SH-SY5Y (cell line): ENCODE measurements around the gene TADA2B.

Experiments
- GATA2 ChIP-seq: IDR thresholded peaks from 2 replicates; pipeline ENCODE4 v1.6.1; 2011; ENCODE audit warnings: mild to moderate bottlenecking, low read depth, low read length
- GATA3 ChIP-seq: IDR thresholded peaks from 2 replicates; pipeline ENCODE4 v1.6.1; 2011; ENCODE audit warnings: low read depth, mild to moderate bottlenecking, low read length, moderate library complexity

Gene TADA2B

DNA sequence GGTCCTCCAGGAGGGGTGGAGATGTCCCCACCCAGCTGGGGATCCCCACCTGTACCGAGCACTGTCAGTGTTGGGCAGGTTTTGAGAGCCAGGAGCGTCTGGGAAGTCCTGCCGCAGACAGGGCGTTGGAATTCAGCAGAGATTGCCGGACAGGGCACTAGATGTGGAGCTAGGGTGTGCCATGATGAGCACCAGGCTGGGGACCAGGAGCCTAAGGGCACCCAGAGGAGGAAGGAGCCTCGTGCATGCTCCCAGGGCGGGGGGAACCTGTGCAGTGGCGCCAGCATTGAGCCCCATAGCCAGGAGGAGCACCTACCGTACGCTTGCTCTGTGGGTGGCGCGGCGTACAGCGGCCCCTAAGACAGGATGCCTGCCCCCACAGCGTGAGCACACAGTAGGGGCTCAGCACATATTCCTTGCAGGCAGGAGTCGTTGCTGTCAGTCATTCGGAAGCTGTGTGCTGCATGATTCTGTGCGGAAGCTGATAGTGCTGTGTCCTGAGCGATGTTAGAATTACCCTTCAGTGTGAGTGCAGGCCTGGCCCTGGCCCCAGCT, 18.8 kb upstream of the TADA2B start:
- TF ChIP-seq GATA3 (no peak), GATA2 (no peak)

DNA sequence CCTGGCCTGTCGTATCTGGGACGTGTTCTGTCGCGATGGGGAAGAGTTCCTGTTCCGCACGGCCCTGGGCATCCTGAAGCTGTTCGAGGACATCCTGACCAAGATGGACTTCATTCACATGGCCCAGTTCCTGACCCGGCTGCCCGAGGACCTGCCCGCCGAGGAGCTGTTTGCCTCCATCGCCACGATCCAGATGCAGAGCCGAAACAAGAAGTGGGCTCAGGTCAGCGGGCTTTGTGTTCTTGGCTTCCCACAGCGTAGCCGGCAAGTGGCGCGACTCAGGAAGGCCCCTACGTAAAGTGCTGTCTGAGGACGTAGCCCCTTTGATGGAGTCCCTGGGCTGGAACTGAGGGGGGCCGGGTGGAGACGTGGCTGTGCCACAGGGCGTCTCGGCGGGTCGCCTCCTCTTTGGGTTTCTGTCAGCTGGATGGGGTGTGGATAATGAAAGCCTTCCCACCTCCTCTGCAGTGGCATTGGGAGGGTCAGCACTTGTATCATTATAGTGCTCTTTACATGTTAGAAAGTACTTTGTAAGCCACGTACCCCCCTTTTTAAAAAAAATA, 18.1 kb upstream of the TADA2B start:
- TF ChIP-seq GATA2 (no peak), GATA3 (no peak)

DNA sequence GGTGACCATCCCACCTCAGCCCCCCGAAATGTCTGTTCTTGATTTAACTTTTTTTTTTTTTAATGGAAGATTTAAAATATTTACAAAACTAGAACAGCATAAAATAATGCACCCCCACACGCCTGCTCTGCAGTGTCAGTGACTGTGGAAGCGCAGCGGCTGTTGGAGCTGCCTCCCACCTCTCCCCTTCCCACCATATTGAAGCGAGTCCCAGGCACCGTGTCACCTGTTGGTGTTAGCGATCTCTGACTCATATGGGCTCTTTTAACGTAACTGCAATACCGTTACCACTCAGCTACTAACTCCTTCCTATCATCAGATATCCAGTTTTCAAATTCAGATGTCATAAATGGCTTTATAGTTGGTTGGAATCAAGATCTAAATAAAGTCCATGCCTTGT, 17.1 kb upstream of the TADA2B start:
- TF ChIP-seq GATA2 (no peak), GATA3 (no peak)

DNA sequence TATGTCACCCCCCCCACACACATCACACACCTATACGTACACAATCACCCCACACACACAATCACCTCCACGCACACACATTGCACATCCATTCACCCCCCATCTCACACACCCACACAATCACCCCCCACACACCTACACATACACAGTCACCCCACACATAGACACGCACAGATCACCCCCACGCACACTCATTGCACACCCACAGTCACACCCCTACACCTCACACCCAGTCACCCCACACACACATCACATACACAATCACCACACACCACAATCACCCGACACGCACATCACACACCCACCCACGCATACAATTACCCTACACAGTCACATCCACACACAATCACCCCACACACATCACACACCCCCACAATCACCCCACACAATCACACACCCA, 15.9 kb upstream of the TADA2B start:
- TF ChIP-seq GATA2 (no peak), GATA3 (no peak)

DNA sequence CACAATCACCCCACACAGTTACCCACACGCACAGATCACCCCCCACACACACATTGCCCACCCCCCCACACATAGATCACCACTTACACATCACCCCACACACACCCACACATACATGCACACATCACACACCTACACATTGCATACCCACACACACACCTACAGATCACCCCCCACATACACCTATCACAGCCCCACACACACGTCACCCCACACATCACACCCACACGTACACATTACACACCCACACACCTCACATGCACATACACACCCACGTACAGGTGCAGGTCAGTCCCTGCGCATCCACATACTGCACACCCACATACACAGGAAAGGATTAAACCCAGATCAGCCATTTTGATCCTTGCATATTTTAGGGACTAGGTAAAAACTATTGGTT, 15.3 kb upstream of the TADA2B start:
- TF ChIP-seq GATA2 (no peak), GATA3 (no peak)

DNA sequence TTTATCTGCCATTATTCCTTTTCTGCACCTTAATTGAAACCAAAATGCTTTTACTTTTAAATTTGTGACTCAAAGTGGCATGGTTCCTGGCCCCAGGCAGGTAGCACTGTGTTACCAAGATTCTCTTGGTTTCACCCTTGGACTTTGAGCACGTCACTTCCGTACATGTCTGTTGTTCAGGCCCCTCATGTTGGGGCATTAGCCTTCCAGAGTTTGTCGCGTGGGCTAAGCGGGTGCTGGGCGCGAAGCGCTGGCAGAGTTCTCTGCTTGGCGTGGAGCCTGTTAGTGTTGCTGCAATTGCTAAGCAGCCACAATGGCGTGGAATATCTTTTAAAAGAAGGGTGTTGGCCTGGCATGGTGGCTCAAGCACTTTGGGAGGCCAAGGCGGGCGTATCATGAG, 14.0 kb upstream of the TADA2B start:
- TF ChIP-seq GATA2 (no peak), GATA3 (no peak)

DNA sequence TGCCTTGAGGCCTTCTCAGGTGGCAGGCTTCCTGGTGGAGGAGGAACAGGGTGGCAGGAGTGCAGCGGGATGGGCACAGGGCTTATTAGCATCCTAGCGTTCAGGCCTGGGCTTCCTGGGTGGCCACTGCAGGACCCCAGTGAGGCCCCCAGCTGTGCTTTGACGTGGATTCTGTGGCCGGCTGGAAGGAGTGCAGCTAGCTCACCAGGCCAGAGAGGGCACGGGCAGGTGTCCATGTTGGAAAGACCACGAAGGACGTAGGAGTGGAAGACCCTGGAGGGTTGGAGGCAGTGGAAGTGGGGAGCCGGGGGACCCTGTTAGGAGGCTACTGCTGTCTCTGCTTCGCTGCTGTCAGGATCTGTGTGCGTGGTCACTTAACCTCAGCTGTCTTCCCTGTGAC, 13.3 kb upstream of the TADA2B start:
- TF ChIP-seq GATA2 (no peak), GATA3 (no peak)

DNA sequence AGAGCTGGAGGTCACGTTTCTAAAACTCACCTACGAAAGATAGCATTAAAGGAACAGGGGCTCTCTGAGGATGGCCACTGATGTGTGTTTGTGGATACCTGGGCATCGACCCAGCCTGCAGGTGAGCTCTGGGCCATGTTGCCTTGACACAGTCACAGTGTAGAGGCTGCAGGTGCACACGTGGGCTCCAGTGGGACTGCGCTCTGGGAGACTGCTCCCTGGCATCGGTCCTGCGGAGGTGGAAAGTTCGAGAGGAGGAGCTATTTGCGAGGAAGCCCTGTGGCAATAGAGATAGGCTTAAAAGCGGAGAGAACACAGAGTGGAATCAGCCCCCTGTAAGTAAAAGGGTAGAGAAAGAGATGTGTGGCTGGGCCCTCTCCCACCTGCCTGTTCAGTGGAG, 12.3 kb upstream of the TADA2B start:
- TF ChIP-seq GATA3 (no peak), GATA2 (no peak)

DNA sequence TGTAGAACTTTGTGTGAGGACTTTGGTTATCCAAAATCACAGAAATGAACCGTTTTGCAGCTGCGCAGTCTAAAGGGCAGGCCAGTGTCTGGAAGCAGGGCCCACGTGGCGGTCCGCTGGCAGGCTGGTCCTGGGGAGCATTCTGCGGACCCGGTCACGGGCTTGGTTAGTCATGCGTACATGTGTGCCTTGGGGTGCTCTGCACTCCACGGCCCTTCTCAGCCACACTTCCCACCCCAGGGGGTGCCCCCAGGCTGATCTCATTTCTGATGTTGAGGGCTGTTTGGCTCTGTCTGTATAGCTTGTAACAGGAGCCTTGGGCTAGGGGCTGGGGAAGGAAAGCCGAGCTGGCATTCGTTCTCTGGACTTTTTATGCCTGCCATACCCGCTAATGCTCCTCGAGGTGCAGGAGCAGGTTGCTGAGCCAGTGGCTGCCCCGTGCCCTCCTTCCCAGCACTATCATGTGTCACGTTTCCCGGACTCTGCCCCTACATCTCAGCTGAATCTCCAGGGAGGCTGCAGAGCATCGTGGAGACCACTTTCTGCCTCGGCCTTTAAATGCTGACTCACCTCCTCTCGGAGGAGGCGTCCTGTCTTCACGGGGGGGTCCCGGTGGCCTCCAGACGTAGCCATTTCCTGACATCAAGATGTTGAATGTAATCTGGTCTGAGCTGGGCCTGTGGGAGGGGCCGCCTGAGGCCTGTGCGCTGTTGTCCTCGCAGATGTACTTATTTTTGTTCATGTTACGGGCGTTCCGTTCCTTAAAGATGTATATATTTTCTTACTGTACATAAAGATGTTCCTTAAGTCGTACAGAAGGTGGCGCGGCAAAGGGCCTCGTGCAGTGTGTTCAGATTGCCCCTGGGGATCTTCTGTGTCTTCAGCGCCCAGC, 11.4 kb upstream of the TADA2B start:
- no peak for TF ChIP-seq GATA3
- no peak for TF ChIP-seq GATA2

DNA sequence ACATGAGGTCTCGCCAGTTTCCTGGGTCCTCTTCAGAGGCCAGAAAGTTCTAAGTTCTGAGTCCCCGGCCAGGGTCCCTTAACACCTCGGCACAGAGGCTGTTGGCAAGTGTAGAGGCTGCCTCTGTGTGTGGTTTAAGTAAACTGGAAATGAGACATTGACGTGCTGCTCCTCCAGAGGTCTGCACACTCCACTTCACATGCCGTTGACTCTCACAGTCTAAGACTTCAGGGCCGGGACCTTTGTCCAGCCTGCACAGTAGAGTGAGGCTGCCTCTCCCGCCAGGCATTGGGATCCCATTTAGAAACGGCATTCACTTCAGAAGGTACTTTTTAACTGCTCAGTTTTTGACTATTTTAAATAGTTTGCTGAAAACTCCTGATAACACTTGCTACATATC, 10.6 kb upstream of the TADA2B start:
- no peak for TF ChIP-seq GATA3
- TF ChIP-seq GATA2, result no peak

DNA sequence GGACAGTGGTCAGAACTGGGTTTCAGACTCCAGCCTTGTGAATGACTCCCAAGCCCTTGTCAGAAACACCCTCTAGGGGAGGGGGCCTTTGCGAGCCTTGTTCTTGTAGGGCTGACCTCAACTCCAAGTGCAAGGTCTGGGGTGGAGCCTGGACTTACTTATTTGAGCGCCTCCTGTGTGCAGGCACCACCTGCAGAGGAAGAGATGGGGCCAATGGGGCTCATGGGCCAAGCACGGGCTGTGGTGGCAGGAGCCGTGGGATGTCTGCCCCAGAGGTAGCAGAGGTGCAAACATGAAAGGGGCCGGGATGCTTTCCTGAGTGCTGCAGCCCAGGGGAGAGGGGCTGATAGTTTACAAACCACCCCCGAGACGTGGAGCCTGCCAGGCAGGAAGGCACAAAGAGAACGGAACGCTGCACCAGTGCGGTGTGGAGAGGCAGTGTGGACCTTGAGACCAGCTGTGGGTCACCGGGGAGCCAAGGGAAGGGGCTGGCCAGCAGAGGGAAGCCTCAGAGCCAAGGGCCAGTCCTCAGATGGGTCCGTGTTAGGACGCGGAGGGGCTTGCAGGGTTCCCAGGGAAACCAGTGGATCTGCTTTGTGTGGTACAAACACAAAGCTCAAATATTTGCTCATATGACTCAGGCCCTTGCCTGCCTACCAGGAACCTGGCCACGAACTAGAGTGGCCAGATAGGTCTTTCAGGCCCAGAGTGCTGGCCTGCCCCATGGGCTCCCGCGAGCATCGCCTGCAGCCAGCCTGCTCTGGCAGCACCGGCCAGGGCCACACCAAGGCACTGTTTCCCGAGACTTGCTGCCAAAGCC, 8.7 kb upstream of the TADA2B start:
- no peak for TF ChIP-seq GATA2
- TF ChIP-seq GATA3, result no peak

DNA sequence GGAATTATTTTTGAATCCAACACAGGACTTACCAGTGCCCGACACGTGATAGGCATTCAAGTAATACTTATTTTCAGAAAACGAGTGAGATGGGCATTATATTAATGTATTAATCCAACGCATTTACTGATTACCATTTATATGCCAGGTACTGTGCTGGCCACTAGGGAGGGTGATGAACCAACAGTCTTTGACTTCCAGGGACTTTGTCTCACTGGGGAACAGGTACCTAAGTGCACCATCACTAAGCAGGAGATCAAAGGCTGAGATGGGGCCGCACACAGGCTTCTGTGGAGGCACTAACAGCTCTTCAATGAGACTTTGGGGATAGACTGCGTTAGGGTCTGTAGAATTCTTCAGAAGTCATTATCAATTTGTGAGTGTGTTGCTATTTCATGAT, 5.7 kb upstream of the TADA2B start:
- TF ChIP-seq GATA2 (no peak), GATA3 (no peak)

DNA sequence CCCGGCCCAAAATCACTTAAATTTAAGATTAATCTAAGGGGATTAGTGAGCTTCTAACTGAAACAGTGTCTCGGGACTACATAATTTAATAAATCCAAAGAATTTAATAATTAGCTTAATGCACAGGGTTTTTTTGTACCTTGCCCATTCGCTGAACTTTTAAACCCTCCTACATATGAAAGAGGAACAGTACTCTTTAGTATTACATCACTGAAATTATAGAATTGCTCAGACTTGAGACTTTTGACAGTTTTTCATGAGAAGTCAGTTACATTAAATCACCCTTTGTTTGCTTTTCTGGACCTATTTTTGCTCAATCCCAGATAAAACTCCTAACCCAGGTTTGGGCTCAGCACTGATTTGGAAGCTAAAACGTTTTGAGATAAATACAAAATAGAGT, 2.4 kb upstream of the TADA2B start:
- TF ChIP-seq GATA3, result no peak
- no peak for TF ChIP-seq GATA2

DNA sequence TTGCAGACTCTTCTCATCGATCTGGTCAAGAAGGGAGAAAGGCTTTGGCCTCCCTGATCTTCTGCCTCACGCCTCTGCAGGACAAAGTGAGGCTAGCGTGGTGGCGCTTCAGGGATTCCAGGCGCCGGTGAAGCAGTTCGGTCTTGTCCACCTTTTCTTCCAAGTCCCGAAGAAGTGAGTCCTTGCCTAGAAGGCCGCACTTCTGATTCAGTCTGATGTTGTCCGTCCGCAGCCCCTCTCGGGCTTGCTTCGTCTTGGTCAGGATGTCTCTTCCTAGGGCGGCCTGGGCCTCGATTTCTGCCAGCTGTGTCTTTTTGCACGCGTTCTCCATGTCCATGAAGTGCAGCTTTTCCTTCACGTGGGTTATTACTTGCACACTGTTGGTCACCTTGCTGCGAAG, 1.9 kb upstream of the TADA2B start:
- TF ChIP-seq GATA3, result no peak
- TF ChIP-seq GATA2, result no peak

DNA sequence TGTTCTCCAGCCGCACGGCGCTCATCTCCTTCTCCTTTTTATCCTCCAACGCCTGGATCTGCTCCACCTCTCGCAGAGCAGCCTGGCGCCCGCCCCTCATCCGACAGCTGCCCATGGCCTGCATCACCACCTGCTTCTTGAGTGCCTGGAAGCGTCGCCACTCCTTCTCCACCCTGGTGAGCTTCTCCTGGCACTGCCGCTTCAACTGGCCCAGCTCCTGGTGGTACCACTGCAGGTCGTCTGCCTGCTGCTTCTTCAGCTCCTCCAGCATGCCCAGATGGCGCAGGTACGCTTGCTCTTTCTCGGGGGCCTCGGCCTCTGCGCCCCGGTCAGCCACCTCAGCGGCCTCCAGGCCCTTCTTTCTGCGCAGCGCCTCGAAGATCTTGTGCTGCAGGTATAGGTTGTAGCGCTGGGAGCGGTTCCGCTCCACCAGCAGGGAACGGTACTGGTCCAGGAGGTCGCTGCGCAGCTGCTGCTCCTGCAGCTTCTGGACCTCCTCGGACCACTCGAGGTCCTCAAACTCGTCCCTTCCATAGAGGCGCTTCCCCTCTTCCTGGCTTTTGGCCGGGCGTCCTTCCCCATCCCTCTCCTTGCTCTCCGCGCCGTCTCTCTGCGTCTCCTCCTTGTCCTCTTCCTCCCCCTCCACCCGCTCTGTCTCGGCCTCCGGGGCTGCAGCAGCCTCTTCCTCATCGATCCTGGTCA, 1.2 kb upstream of the TADA2B start:
- no peak for TF ChIP-seq GATA3
- no peak for TF ChIP-seq GATA2
